Measurements from ENCODE around the gene CC2D2A. TPM values are rescaled to one million over a fixed set of nuclear protein-coding genes. Genes with fewer than 3 reads are reported as not detected.

CC2D2A gene
- total and polyA plus RNA-seq, 2 experiments from 2014 or later, result 13.9 to 15.8 TPM

DNA sequence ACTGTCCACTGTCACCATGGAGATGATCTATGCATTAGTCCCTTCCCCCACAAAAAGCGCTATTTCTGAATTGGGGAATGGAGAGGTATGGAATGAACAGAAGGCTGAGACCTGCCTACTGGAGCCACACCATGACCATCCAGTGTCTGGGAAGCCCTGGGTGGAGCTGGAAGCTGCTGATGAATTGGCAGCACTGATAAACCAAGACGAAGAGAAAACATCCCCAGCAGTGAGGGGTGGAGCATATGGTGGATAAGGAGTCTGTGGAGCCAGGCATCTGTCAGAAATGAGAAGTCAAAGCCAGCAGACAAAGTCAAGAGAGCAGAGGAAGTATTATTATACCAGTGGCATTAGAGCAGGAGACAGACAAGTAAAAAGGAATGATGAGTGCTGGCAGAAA lies 13.2 kb downstream of the CC2D2A start:
- ATAC-seq, result no peak

More for the DNA sequence above, 13.2 kb downstream of the CC2D2A start:
- Histone ChIP-seq H4K20me1 (replicated peaks; ENCODE audit: insufficient read depth) (no peaks in the 10 kb centered on the region), H3K4me2 (no peak overlapping the region), H3K79me2 (replicated peaks; ENCODE audit: insufficient read depth) (peaks cover 3% of the 10 kb centered on the region; the same call in 1 of the 2 replicates), H3K4me3 (no peak overlapping the region), H2AFZ (no peak overlapping the region), H3F3A (replicated peaks; ENCODE audit: low read depth) (no peaks in the 10 kb centered on the region), H3K36me3 (ENCODE audit: insufficient read depth) (no peaks in the 10 kb centered on the region), H3K4me1 (ENCODE audit: insufficient read depth) (peaks cover 7% of the 10 kb centered on the region), H3K9me2 (ENCODE audit: insufficient read depth) (no peaks in the 10 kb centered on the region), H3K27ac (ENCODE audit: low read depth) (no peak overlapping the region), H3K27me3 (ENCODE audit: insufficient read depth) (no peaks in the 10 kb centered on the region)
- Mint-ChIP-seq H3K4me1 (peaks cover 11% of the 10 kb centered on the region), H3K4me3 (no peak overlapping the region), H3K9me3 (no peaks in the 10 kb centered on the region; the same call in 2 of the 3 replicates), H3K27ac (no peak overlapping the region), H3K27me3 (ENCODE audit: insufficient read depth, low read depth, poor library complexity) (no peaks in the 10 kb centered on the region), H3K36me3 (ENCODE audit: low read depth) (peaks cover 23% of the 10 kb centered on the region)
- TF ChIP-seq ETS1 (IDR thresholded peaks at IDR 0.05) (no peak), EZH2phosphoT487 (IDR thresholded peaks at IDR 0.05; ENCODE audit: unreplicated experiment) (no peak), ZNF331 (CRISPR knock-in tag; IDR thresholded peaks at IDR 0.05; ENCODE audit: low read depth) (no peak), CTCF (conservative IDR thresholded peaks at IDR 0.05; ENCODE audit: low read depth in 2 of 2) (no peak), EZH2 (IDR thresholded peaks at IDR 0.05; ENCODE audit: low read depth, unreplicated experiment) (no peak), POLR2AphosphoS5 (IDR thresholded peaks at IDR 0.05; ENCODE audit: low read depth) (no peak), ZNF114 (CRISPR knock-in tag; IDR thresholded peaks at IDR 0.05) (no peak), STAT1 (IDR thresholded peaks at IDR 0.05; ENCODE audit: unreplicated experiment) (no peak), JUNB (IDR thresholded peaks at IDR 0.05; ENCODE audit: unreplicated experiment) (no peak), CREB1 (CRISPR knock-in tag; IDR thresholded peaks at IDR 0.05; ENCODE audit: low read depth) (no peak), NANOG (IDR thresholded peaks at IDR 0.05; ENCODE audit: borderline replicate concordance) (no peak)
- TF ChIP-seq, protein P1, sequence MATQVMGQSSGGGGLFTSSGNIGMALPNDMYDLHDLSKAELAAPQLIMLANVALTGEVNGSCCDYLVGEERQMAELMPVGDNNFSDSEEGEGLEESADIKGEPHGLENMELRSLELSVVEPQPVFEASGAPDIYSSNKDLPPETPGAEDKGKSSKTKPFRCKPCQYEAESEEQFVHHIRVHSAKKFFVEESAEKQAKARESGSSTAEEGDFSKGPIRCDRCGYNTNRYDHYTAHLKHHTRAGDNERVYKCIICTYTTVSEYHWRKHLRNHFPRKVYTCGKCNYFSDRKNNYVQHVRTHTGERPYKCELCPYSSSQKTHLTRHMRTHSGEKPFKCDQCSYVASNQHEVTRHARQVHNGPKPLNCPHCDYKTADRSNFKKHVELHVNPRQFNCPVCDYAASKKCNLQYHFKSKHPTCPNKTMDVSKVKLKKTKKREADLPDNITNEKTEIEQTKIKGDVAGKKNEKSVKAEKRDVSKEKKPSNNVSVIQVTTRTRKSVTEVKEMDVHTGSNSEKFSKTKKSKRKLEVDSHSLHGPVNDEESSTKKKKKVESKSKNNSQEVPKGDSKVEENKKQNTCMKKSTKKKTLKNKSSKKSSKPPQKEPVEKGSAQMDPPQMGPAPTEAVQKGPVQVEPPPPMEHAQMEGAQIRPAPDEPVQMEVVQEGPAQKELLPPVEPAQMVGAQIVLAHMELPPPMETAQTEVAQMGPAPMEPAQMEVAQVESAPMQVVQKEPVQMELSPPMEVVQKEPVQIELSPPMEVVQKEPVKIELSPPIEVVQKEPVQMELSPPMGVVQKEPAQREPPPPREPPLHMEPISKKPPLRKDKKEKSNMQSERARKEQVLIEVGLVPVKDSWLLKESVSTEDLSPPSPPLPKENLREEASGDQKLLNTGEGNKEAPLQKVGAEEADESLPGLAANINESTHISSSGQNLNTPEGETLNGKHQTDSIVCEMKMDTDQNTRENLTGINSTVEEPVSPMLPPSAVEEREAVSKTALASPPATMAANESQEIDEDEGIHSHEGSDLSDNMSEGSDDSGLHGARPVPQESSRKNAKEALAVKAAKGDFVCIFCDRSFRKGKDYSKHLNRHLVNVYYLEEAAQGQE (IDR thresholded peaks at IDR 0.05; ENCODE audit: unreplicated experiment), result no peak
- TF ChIP-seq, protein P2, sequence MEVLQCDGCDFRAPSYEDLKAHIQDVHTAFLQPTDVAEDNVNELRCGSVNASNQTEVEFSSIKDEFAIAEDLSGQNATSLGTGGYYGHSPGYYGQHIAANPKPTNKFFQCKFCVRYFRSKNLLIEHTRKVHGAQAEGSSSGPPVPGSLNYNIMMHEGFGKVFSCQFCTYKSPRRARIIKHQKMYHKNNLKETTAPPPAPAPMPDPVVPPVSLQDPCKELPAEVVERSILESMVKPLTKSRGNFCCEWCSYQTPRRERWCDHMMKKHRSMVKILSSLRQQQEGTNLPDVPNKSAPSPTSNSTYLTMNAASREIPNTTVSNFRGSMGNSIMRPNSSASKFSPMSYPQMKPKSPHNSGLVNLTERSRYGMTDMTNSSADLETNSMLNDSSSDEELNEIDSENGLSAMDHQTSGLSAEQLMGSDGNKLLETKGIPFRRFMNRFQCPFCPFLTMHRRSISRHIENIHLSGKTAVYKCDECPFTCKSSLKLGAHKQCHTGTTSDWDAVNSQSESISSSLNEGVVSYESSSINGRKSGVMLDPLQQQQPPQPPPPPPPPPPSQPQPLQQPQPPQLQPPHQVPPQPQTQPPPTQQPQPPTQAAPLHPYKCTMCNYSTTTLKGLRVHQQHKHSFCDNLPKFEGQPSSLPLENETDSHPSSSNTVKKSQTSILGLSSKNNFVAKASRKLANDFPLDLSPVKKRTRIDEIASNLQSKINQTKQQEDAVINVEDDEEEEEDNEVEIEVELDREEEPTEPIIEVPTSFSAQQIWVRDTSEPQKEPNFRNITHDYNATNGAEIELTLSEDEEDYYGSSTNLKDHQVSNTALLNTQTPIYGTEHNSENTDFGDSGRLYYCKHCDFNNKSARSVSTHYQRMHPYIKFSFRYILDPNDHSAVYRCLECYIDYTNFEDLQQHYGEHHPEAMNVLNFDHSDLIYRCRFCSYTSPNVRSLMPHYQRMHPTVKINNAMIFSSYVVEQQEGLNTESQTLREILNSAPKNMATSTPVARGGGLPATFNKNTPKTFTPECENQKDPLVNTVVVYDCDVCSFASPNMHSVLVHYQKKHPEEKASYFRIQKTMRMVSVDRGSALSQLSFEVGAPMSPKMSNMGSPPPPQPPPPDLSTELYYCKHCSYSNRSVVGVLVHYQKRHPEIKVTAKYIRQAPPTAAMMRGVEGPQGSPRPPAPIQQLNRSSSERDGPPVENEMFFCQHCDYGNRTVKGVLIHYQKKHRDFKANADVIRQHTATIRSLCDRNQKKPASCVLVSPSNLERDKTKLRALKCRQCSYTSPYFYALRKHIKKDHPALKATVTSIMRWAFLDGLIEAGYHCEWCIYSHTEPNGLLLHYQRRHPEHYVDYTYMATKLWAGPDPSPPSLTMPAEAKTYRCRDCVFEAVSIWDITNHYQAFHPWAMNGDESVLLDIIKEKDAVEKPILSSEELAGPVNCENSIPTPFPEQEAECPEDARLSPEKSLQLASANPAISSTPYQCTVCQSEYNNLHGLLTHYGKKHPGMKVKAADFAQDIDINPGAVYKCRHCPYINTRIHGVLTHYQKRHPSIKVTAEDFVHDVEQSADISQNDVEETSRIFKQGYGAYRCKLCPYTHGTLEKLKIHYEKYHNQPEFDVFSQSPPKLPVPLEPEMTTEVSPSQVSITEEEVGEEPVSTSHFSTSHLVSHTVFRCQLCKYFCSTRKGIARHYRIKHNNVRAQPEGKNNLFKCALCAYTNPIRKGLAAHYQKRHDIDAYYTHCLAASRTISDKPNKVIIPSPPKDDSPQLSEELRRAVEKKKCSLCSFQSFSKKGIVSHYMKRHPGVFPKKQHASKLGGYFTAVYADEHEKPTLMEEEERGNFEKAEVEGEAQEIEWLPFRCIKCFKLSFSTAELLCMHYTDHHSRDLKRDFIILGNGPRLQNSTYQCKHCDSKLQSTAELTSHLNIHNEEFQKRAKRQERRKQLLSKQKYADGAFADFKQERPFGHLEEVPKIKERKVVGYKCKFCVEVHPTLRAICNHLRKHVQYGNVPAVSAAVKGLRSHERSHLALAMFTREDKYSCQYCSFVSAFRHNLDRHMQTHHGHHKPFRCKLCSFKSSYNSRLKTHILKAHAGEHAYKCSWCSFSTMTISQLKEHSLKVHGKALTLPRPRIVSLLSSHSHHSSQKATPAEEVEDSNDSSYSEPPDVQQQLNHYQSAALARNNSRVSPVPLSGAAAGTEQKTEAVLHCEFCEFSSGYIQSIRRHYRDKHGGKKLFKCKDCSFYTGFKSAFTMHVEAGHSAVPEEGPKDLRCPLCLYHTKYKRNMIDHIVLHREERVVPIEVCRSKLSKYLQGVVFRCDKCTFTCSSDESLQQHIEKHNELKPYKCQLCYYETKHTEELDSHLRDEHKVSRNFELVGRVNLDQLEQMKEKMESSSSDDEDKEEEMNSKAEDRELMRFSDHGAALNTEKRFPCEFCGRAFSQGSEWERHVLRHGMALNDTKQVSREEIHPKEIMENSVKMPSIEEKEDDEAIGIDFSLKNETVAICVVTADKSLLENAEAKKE (CRISPR knock-in tag; IDR thresholded peaks at IDR 0.05), result no peak
- no peak for DNase-seq (ENCODE audit: low spot score)
